RWPE2 (cell line): ENCODE measurements around the gene RENBP.
A peak's percentile ranks its signal among the peaks of the same experiment; 100 is the strongest.

ENCODE experiments used
- ATAC-seq: fragments of 200-7000 bp; cut with Tn5 transposase; 3 replicates; pipeline ENCODE4 v1.9.1; 2021; ENCODE audit warnings: low read depth
- DNase-seq: peaks from one replicate; pipeline ENCODE4 v3.0.0-alpha.2; 2020; ENCODE audit warnings: low spot score
- H3K27ac ChIP-seq: fragments of 450-650 bp; 2 replicates; pipeline ENCODE4 v1.5.1; 2017; ENCODE audit warnings: mild to moderate bottlenecking; ENCODE audit not compliant: poor library complexity, severe bottlenecking
- H3K27me3 ChIP-seq: fragments of 250-450 bp; sonication (Bioruptor Pico); 2 replicates; pipeline ENCODE4 v1.5.1; 2021; ENCODE audit warnings: mild to moderate bottlenecking, moderate library complexity; ENCODE audit not compliant: insufficient read depth, poor library complexity, severe bottlenecking
- H3K36me3 ChIP-seq: fragments of 250-450 bp; sonication (Bioruptor Pico); 2 replicates; pipeline ENCODE4 v1.5.1; 2020; ENCODE audit warnings: low read depth, mild to moderate bottlenecking, moderate library complexity
- H3K4me1 ChIP-seq: fragments of 250-450 bp; sonication (Bioruptor Pico); 2 replicates; pipeline ENCODE4 v1.5.1; 2021; ENCODE audit warnings: mild to moderate bottlenecking, moderate library complexity; ENCODE audit not compliant: insufficient read depth, poor library complexity, severe bottlenecking
- H3K4me3 ChIP-seq: fragments of 250-450 bp; sonication (Bioruptor Pico); 2 replicates; pipeline ENCODE4 v1.5.1; 2021; ENCODE audit warnings: mild to moderate bottlenecking, moderate library complexity; ENCODE audit not compliant: severe bottlenecking
- H3K9me3 ChIP-seq: fragments of 250-450 bp; sonication (Bioruptor Pico); 2 replicates; pipeline ENCODE4 v1.5.1; 2021; ENCODE audit warnings: mild to moderate bottlenecking, moderate library complexity; ENCODE audit not compliant: severe bottlenecking
- TF ChIP-seq, protein P1 (sequence below): fragments of 450-650 bp; IDR thresholded peaks from one replicate; pipeline ENCODE4 v1.5.1; 2017; ENCODE audit warnings: mild to moderate bottlenecking, moderate library complexity; ENCODE audit not compliant: poor library complexity, severe bottlenecking

RENBP gene

DNA sequence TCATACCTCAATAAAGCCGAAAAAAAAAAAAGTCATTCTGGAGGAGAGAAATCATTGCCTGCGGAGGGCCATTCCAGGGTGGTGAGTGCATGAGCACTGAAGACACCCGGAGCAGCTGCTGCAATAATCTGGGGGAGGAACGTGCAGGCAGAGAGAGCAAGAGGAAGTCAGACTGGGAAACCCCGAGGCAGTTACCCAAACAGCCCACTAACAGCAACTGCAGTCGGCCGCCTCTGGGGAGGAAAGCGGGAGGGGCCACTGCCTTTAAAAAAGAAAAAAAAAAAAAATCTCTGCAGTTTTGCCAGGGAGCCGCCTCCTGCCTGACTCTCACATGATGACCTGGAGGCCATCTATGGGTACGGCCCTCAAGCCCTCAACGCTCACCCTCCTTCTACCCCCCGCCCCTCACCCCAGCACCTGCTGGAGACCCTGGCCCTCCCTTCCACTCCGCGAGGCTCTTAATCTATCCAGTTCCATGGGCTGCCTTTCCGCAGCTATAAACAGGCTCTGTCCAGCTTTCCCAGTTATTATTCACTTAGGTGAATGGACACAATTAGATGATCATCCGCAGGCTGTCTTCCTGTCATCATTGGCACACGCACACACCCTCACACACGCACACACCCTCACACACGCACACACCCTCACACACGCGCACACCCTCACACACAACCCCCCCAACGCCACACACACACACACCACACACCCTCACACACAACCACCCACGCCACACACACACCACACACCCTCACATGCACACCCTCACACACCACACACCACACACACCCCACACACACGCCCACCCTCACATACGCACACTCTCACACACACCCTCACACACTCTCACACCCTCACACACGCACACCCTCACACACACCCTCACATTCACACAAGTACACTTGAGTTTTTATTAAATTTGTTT lies 43.4 kb downstream of the RENBP start:
- Histone ChIP-seq H3K36me3 (no peaks in the 10 kb centered on the region), H3K9me3 (no peaks in the 10 kb centered on the region), H3K27ac (peak overlapping the region; percentile 69), H3K4me3 (no peak overlapping the region), H3K27me3 (no peaks in the 10 kb centered on the region), H3K4me1 (peaks cover 15% of the 10 kb centered on the region)
- ATAC-seq (peak; percentile 94), DNase-seq (peak; percentile 84)
- TF ChIP-seq, protein P1, sequence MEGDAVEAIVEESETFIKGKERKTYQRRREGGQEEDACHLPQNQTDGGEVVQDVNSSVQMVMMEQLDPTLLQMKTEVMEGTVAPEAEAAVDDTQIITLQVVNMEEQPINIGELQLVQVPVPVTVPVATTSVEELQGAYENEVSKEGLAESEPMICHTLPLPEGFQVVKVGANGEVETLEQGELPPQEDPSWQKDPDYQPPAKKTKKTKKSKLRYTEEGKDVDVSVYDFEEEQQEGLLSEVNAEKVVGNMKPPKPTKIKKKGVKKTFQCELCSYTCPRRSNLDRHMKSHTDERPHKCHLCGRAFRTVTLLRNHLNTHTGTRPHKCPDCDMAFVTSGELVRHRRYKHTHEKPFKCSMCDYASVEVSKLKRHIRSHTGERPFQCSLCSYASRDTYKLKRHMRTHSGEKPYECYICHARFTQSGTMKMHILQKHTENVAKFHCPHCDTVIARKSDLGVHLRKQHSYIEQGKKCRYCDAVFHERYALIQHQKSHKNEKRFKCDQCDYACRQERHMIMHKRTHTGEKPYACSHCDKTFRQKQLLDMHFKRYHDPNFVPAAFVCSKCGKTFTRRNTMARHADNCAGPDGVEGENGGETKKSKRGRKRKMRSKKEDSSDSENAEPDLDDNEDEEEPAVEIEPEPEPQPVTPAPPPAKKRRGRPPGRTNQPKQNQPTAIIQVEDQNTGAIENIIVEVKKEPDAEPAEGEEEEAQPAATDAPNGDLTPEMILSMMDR, result no peak

DNA sequence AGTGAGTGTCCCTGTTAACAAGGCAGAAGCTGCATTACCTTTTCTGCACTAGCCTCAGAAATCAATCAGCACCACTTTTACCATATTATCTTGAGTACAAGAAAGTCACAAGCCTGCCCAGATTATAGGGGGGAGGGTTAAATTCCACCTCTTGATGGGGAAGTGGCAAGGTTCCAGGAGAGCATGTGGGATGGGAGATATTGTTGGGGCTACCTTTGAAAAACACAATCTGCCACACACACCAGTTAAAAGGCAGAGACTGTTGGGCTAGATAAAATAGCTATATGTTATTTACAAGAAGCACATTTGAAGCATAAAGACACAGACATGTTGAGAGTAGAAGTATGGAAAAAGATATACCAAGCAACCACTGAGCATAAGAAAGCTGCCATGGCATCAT lies 46.5 kb downstream of the RENBP start:
- TF ChIP-seq, protein P1, result no peak
- H3K9me3 ChIP-seq, result no peaks in the 10 kb centered on the region
- DNase-seq (no peak), ATAC-seq (no peak)
- H3K27ac ChIP-seq, result no peak overlapping the region
- H3K36me3 ChIP-seq, result no peaks in the 10 kb centered on the region
- no peaks in the 10 kb centered on the region for H3K27me3 ChIP-seq
- H3K4me1 ChIP-seq, result peaks cover 15% of the 10 kb centered on the region
- no peak overlapping the region for H3K4me3 ChIP-seq

DNA sequence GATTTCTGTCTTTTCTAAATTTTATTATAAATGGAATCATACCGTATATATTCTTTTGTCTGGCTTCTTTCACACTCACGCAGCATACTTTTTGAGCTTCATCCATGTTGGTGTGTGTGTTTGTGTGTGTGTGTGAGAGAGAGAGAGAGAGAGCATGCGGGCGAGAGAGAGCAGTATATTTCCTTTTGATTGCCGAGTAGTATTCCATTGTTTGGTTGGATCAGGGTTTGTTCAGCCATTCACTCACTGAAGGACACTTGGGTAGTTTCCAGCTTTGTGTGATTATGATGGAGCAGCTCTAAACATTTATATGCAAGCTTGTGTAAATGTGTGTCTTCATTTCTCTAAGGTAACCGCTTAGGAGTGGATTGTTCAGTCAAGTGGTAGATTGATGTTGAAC lies 55.3 kb downstream of the RENBP start:
- H3K27ac ChIP-seq, result no peak overlapping the region
- no peak for ATAC-seq
- TF ChIP-seq, protein P1, result no peak
- no peaks in the 10 kb centered on the region for H3K36me3 ChIP-seq
- H3K27me3 ChIP-seq, result no peaks in the 10 kb centered on the region
- no peaks in the 10 kb centered on the region for H3K9me3 ChIP-seq
- H3K4me3 ChIP-seq, result no peak overlapping the region
- DNase-seq, result no peak
- H3K4me1 ChIP-seq, result peaks cover 3% of the 10 kb centered on the region

DNA sequence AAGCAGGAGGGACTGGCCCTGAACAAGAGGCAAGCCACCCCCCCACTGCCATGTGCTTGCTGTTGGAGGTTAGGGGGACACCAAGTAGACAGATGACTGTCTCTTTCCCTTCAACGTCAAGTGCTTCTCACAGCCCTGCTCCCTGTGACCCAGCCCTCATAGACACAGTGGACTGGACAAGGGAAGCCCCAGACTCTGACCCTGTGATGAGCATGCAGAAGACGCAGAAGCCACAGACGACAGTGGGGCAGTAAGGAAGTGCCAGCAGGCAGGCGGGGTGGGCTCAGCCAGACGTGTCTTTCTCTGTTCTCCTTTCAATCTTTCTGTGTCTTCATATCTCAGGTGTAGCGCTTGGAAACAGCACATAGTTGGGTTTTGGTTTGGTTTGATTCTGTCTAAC lies 56.1 kb downstream of the RENBP start:
- Histone ChIP-seq H3K27me3 (no peaks in the 10 kb centered on the region), H3K4me3 (no peak overlapping the region), H3K4me1 (peaks cover 4% of the 10 kb centered on the region), H3K9me3 (no peaks in the 10 kb centered on the region), H3K27ac (no peak overlapping the region), H3K36me3 (no peaks in the 10 kb centered on the region)
- TF ChIP-seq, protein P1, result no peak
- ATAC-seq, result no peak
- no peak for DNase-seq

DNA sequence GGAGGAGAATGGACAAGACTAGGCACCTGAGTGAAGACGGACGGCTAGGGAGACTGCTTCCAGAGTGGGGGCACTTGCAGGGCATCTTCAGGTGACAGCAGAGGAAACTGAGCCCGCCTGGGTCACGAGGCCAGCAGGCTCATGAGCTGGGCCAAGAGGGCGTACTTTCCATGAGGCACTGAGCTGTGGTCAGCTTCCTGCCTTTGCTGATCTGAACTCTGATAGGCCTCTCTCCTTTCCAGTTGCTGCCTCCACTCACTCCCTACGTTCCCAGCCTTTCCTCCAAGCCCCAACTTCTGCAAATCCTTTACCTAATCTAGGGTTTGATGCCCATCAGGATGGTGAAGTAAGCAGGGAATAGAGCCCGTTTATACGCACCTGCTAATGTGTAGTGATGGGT lies 57.1 kb downstream of the RENBP start:
- TF ChIP-seq, protein P1, result no peak
- Histone ChIP-seq H3K4me1 (peaks cover 5% of the 10 kb centered on the region), H3K36me3 (no peaks in the 10 kb centered on the region), H3K9me3 (no peaks in the 10 kb centered on the region), H3K27me3 (no peaks in the 10 kb centered on the region), H3K4me3 (no peak overlapping the region), H3K27ac (no peak overlapping the region)
- DNase-seq (no peak), ATAC-seq (no peak)
